Raji (cell line): ENCODE data around the gene FAM89B.
A peak's percentile ranks its signal among the peaks of the same experiment; 100 is the strongest.

Experiments
- POLR2A ChIP-seq: IDR thresholded peaks from 2 replicates; pipeline ENCODE4 v1.6.1; 2011; ENCODE audit warnings: low read depth, low read length, control low read depth; ENCODE audit not compliant: insufficient read depth

Gene FAM89B

GRCh38 chr11:65586247-65586630 is 13.9 kb downstream of the FAM89B start:
- TF ChIP-seq POLR2A: no peak

DNA sequence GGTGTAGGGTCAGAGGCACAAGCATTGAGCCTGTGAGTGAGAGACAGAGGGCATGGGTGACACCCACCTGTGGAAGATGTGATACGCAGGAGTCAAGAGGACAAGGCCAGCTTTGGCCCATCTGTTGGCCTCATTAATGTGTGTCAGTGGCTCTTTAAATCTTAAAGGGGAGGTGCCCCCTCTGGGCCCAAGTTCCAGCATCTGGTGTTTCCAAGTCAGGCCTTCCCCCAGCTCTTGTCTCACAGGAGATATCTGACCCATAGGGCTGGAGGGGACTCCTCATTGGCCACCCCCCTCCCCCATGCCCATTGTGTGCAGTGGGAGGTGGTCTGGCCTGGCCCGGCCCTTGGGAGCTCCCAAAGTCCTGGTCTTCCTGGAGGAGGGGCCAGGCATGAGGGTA is 14.3 kb downstream of the FAM89B start:
- TF ChIP-seq POLR2A: no peak

- TF ChIP-seq POLR2A: peak; percentile 7; the same call in 1 of the 2 replicates
Measured at GRCh38 chr11:65588199-65589054, 16.1 kb downstream of the FAM89B start.

GRCh38 chr11:65589444-65590239 is 17.3 kb downstream of the FAM89B start:
- 0 out of 2 replicates have a peak, but pooled peaks have one; percentile 22 for TF ChIP-seq POLR2A

GRCh38 chr11:65590240-65590738 is 18.0 kb downstream of the FAM89B start:
- no peak for TF ChIP-seq POLR2A

DNA sequence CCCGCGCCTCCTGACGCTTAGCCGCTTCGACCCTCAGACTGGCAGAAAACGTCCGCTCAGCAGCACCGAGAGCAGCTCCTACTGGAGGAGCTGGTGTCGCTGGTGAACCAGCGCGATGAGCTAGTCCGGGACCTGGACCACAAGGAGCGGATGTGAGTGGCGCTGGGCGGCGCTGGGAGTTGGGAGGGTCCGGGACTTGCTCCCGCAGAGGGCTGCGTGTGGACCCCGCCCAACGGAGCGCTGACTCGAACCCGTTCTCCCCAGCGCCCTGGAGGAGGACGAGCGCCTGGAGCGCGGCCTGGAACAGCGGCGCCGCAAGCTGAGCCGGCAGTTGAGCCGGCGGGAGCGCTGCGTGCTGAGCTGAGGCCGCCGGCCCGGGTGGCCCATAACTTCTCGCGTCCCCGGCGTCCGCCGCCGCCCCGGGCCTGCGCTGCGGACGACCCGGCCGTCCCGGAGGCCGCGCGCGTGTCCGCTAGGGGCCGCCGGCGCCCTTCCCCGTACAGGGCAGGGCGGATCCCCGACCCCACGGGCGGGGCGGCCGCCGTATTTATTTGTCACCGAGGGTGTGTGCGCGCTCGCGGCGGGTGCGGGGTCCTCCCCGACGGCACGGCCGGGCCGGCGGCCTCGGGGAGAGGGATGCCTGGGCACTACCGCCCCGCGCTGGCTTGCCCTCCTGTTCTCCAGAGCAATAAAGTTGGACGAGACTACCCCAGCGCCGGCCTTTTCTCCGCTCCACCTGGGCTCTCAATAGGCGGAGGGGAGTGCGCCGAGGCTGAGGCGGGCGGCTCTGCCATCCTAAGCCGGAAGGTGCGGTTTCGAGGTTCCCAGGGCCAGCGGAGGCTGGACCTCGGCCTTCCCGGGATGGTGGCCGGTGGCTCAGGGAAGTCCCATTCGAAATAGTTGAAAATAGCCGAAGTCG is 19.9 kb downstream of the FAM89B start:
- no peak for TF ChIP-seq POLR2A

GRCh38 chr11:65592858-65593517 is 20.6 kb downstream of the FAM89B start:
- no peak for TF ChIP-seq POLR2A

GRCh38 chr11:65593518-65594414 is 21.4 kb downstream of the FAM89B start:
- TF ChIP-seq POLR2A: no peak

GRCh38 chr11:65595131-65595530 is 22.8 kb downstream of the FAM89B start:
- no peak for TF ChIP-seq POLR2A

- TF ChIP-seq POLR2A: no peak
Measured at GRCh38 chr11:65595543-65596281, 23.4 kb downstream of the FAM89B start, which contains the start of gene KCNK7. KCNK7 (minus strand) TSS chr11:65595800; CDS start chr11:65595772, 28 bp downstream.

DNA sequence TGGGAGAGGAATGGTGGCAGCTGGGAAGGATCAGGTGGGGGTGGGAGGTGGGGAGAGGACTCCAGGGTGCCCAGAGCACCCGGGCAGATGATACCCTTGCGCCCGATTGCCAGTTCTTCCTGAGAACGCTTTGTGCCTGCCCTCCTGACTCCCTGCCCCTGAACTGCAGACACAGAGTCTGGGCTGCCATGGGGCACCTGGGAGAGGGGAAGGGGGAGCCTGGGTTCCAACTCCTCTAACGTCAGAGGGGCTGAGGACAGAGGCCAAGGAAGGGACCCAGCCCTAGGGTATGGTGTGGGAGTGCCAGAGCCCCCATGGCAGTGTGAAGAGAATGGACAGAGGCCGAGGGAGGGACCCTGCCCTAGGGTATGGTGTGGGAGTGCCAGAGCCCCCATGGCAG is 24.2 kb downstream of the FAM89B start:
- no peak for TF ChIP-seq POLR2A

DNA sequence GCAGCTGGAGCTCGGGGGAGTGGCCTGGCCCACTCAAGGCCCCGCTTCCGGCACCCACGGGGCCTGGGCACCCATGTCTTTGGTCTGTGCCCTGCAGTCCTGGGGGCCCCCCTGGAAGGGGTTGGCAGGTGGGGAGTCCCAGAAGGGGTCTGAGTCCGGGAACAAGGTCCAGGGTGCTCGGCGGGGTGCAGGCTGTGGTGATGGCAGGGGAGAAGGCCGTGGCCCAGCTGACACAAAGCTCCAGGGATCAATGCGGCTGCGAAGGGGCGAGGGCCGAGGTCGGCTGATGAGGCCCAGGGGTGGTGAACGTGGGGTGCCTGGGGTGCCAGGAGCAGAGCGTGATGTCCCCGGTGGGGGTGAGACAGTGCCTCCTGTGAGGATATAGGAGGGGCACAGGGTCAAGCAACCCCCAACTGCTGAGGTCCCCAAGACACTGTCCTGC is 25.9 kb downstream of the FAM89B start:
- TF ChIP-seq POLR2A: no peak
